ENCODE results near the gene BORA.
"Not testable (repeated sequence)": the region's sequence is repeated elsewhere in the genome, so short reads cannot be mapped to it uniquely, and the experiment has no call there.

DNA sequence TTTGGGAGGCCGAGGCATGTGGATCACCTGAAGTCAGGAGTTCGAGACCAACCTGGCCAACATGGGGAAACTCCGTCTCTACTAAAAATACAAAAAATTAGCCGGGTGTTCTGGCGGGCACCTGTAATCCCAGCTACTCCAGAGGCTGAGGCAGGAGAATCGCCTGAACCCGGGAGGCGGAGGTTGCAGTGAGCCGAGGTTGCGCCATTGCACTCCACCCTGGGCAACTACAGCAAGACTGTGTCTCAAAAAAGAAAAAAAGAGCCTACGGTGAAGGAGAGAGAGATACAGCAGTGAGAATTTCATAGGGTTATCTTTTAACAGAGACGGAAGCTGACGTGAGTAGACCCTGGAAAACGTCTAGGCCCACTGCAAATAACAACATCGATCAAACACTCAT is 1.5 kb upstream of the BORA start:
- TF ChIP-seq, protein P1, sequence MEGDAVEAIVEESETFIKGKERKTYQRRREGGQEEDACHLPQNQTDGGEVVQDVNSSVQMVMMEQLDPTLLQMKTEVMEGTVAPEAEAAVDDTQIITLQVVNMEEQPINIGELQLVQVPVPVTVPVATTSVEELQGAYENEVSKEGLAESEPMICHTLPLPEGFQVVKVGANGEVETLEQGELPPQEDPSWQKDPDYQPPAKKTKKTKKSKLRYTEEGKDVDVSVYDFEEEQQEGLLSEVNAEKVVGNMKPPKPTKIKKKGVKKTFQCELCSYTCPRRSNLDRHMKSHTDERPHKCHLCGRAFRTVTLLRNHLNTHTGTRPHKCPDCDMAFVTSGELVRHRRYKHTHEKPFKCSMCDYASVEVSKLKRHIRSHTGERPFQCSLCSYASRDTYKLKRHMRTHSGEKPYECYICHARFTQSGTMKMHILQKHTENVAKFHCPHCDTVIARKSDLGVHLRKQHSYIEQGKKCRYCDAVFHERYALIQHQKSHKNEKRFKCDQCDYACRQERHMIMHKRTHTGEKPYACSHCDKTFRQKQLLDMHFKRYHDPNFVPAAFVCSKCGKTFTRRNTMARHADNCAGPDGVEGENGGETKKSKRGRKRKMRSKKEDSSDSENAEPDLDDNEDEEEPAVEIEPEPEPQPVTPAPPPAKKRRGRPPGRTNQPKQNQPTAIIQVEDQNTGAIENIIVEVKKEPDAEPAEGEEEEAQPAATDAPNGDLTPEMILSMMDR (IDR thresholded peaks at IDR 0.05): not testable (repeated sequence)
- TF ChIP-seq POLR2A (IDR thresholded peaks at IDR 0.05): not testable (repeated sequence)
